GM12878 (cell line): ENCODE results near the gene CHN2. TPM values are rescaled to one million over a fixed set of nuclear protein-coding genes. Genes with fewer than 3 reads are reported as not detected.

Experiments
- BRCA1 ChIP-seq: IDR thresholded peaks from 2 replicates; pipeline ENCODE4 v1.6.1; 2011; ENCODE audit warnings: low read depth, low read length, improper control_type of control experiment
- NBN ChIP-seq: fragments of 450-650 bp; IDR thresholded peaks from 2 replicates; pipeline ENCODE4 v1.6.1; 2016
- NFYA ChIP-seq: IDR thresholded peaks from 2 replicates; pipeline ENCODE4 v1.6.1; 2011; ENCODE audit warnings: low read depth, mild to moderate bottlenecking, low read length, improper control_type of control experiment, borderline replicate concordance
- SUPT20H ChIP-seq: IDR thresholded peaks from 2 replicates; pipeline ENCODE4 v1.6.1; 2011; ENCODE audit warnings: low read depth, mild to moderate bottlenecking, low read length, moderate library complexity, borderline replicate concordance; ENCODE audit not compliant: control insufficient read depth
- polyA plus RNA-seq, 11 experiments: library from polyadenylated mRNA; depleted of rRNA in 4 of 11; unstranded in 6 of 11; stranded (reverse) in 5 of 11; fragments of >200 nt; fragmentation: Nextera tagmentation in 4 of 11; fragmentation: Illumina TruSeq in 1 of 11; extraction: Ambion mirVana in 4 of 11; extraction: Trizol in 1 of 11; gene quantifications; 1 replicate in 1 of 11; 2 replicates in 10 of 11; pipeline versions ENCODE4 v1.2.1 to v1.2.3, GENCODE V29; 2011 to 2016; ENCODE audit warnings: inconsistent platforms in 2 of 11, missing spikeins in 2 of 11, low read depth in 1 of 11
- total RNA-seq, 4 experiments: library from RNA; depleted of rRNA in 3 of 4; stranded (reverse); fragments of >200 nt in 3 of 4; fragmentation: Illumina TruSeq in 1 of 4; extraction: Trizol in 1 of 4; gene quantifications; 2 replicates each; pipeline versions ENCODE4 v1.2.1 to v1.2.3, GENCODE V29; 2013 to 2021
- TF ChIP-seq, protein P1 (sequence below): fragments of 150-350 bp; IDR thresholded peaks from 2 replicates; pipeline ENCODE4 v1.6.1; 2016; ENCODE audit warnings: low read depth, low read length
- TF ChIP-seq, protein P2 (sequence below): fragments of 450-650 bp; IDR thresholded peaks from 2 replicates; pipeline ENCODE4 v1.6.1; 2017; ENCODE audit warnings: borderline replicate concordance
- TF ChIP-seq, protein P3 (sequence below): IDR thresholded peaks from 2 replicates; pipeline ENCODE4 v1.6.1; 2012; ENCODE audit warnings: low read depth, low read length, improper control_type of control experiment
- TF ChIP-seq, protein P4 (sequence below): fragments of 450-650 bp; formaldehyde crosslinking; IDR thresholded peaks from 2 replicates; pipeline ENCODE4 v1.4.0; 2022; ENCODE audit warnings: mild to moderate bottlenecking, moderate library complexity

The CHN2 gene
- total and polyA plus RNA-seq, 10 of the 15 experiments (the other 5 are each of a cell fraction or from before 2014, with no cell fraction given), result 0.11 to 3.8 (median 0.37) TPM; not detected in 2

DNA sequence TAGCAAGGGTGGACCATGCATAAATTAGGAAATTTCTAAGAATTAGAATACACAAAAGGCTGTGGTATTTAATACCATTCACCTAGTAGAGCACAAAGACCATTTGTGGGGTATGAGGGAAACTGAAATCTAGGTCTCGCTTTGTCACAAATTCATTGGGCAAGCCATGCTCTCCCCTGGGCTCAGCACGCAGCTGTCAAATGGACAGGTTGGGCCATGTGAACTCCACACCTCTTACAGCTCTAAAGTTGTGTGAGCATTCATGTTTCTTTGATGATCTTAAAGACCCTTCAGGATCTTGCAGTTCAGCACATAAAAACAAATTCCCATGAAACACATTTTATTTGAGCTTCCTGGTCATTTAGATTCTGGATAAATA lies 121.3 kb downstream of the CHN2 start (continued):
- TF ChIP-seq, protein P1, sequence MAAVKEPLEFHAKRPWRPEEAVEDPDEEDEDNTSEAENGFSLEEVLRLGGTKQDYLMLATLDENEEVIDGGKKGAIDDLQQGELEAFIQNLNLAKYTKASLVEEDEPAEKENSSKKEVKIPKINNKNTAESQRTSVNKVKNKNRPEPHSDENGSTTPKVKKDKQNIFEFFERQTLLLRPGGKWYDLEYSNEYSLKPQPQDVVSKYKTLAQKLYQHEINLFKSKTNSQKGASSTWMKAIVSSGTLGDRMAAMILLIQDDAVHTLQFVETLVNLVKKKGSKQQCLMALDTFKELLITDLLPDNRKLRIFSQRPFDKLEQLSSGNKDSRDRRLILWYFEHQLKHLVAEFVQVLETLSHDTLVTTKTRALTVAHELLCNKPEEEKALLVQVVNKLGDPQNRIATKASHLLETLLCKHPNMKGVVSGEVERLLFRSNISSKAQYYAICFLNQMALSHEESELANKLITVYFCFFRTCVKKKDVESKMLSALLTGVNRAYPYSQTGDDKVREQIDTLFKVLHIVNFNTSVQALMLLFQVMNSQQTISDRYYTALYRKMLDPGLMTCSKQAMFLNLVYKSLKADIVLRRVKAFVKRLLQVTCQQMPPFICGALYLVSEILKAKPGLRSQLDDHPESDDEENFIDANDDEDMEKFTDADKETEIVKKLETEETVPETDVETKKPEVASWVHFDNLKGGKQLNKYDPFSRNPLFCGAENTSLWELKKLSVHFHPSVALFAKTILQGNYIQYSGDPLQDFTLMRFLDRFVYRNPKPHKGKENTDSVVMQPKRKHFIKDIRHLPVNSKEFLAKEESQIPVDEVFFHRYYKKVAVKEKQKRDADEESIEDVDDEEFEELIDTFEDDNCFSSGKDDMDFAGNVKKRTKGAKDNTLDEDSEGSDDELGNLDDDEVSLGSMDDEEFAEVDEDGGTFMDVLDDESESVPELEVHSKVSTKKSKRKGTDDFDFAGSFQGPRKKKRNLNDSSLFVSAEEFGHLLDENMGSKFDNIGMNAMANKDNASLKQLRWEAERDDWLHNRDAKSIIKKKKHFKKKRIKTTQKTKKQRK, result no peak
- TF ChIP-seq SUPT20H (no peak), NBN (no peak), BRCA1 (no peak), NFYA (no peak)
- TF ChIP-seq, protein P2, sequence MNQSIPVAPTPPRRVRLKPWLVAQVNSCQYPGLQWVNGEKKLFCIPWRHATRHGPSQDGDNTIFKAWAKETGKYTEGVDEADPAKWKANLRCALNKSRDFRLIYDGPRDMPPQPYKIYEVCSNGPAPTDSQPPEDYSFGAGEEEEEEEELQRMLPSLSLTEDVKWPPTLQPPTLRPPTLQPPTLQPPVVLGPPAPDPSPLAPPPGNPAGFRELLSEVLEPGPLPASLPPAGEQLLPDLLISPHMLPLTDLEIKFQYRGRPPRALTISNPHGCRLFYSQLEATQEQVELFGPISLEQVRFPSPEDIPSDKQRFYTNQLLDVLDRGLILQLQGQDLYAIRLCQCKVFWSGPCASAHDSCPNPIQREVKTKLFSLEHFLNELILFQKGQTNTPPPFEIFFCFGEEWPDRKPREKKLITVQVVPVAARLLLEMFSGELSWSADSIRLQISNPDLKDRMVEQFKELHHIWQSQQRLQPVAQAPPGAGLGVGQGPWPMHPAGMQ, result no peak
- TF ChIP-seq, protein P3, sequence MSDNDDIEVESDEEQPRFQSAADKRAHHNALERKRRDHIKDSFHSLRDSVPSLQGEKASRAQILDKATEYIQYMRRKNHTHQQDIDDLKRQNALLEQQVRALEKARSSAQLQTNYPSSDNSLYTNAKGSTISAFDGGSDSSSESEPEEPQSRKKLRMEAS, result no peak
- TF ChIP-seq, protein P4, sequence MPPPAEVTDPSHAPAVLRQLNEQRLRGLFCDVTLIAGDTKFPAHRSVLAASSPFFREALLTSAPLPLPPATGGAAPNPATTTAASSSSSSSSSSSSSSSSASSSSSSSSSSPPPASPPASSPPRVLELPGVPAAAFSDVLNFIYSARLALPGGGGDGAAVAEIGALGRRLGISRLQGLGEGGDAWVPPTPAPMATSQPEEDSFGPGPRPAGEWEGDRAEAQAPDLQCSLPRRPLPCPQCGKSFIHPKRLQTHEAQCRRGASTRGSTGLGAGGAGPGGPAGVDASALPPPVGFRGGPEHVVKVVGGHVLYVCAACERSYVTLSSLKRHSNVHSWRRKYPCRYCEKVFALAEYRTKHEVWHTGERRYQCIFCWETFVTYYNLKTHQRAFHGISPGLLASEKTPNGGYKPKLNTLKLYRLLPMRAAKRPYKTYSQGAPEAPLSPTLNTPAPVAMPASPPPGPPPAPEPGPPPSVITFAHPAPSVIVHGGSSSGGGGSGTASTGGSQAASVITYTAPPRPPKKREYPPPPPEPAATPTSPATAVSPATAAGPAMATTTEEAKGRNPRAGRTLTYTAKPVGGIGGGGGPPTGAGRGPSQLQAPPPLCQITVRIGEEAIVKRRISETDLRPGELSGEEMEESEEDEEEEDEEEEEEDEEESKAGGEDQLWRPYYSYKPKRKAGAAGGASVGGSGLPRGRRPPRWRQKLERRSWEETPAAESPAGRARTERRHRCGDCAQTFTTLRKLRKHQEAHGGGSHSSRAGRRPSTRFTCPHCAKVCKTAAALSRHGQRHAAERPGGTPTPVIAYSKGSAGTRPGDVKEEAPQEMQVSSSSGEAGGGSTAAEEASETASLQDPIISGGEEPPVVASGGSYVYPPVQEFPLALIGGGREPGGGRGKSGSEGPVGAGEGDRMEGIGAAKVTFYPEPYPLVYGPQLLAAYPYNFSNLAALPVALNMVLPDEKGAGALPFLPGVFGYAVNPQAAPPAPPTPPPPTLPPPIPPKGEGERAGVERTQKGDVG (CRISPR knock-in tag), result no peak
